ENCODE results near the gene NFATC2.

GRCh38 chr20:51420111-51420510 is 122.4 kb downstream of the NFATC2 start:
- no peak for TF ChIP-seq CTCF (IDR thresholded peaks at IDR 0.05)
- no peak for TF ChIP-seq POLR2A (IDR thresholded peaks at IDR 0.05)
